Large intestine (tissue), 3 donors: Measurements from ENCODE around the gene ST8SIA2. TPM values are rescaled to one million over a fixed set of nuclear protein-coding genes. Genes with fewer than 3 reads are reported as not detected.
A peak's percentile ranks its signal among the peaks of the same experiment; 100 is the strongest.

Source experiments
- DNase-seq, 2 donors: peaks; one replicate each; pipeline versions ENCODE4 v3.0.0 to v3.0.0-alpha.2; 2013
- H3K27ac ChIP-seq: one replicate; pipeline ENCODE4 v1.5.1; 2013; ENCODE audit warnings: low read length
- H3K27me3 ChIP-seq: 2 replicates; pipeline ENCODE4 v1.6.1; 2013; ENCODE audit warnings: low read length; ENCODE audit not compliant: control insufficient read depth, insufficient read depth
- H3K36me3 ChIP-seq: 2 replicates; pipeline ENCODE4 v1.6.1; 2013; ENCODE audit warnings: low read length; ENCODE audit not compliant: control insufficient read depth, insufficient read depth
- H3K4me1 ChIP-seq: one replicate; pipeline ENCODE4 v1.6.1; 2013; ENCODE audit warnings: low read length; ENCODE audit not compliant: control insufficient read depth, insufficient read depth
- H3K4me3 ChIP-seq: one replicate; pipeline ENCODE4 v1.5.1; 2013; ENCODE audit warnings: low read length
- H3K9me3 ChIP-seq: one replicate; pipeline ENCODE4 v1.6.1; 2013; ENCODE audit warnings: mild to moderate bottlenecking, low read depth, low read length, moderate library complexity; ENCODE audit not compliant: control insufficient read depth
- WGBS: methylation state at CpG from one replicate; pipeline ENCODE4 v1.1.5; 2013; ENCODE audit warnings: low lambda C conversion rate; ENCODE audit not compliant: insufficient coverage; 5-methylcytosine and 5-hydroxymethylcytosine counted together
- polyA plus RNA-seq: library from polyadenylated mRNA; unstranded; fragments of 120-200 nt; gene quantifications from one replicate; pipeline ENCODE4 v1.2.1, GENCODE V29; 2013

ST8SIA2 gene
- polyA plus RNA-seq, 1 donor, result 2.2 TPM

DNA sequence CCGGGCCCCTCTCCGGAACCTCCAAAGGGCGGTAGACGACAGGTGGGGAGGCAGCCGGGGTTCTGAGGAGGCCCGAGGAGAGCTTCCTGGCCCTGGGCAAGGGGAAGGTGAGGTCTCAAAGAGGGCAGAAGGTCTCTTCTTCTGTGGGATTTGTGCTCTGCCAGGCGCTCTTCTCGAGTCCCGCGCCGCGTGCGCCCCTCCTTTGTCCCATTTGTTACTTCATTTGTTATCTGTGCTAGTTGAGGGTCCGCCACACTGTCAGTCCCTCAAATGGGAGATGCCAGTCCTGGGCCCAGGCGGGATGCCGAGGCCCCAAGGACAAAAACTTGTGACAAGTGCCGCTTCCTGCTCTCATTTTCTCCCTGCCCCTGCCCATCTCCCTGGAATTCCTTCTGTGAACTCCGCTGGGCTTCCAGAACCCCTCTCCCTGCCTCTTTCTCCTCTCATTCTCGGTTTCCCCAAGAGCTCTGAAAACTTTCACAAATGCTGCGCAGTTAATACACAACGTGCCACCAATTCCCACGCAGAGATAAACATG lies 1.5 kb downstream of the ST8SIA2 start:
- H3K4me3 ChIP-seq, result peak overlapping the region; percentile 41
- peaks cover 67% of the 10 kb centered on the region for H3K27me3 ChIP-seq

DNA sequence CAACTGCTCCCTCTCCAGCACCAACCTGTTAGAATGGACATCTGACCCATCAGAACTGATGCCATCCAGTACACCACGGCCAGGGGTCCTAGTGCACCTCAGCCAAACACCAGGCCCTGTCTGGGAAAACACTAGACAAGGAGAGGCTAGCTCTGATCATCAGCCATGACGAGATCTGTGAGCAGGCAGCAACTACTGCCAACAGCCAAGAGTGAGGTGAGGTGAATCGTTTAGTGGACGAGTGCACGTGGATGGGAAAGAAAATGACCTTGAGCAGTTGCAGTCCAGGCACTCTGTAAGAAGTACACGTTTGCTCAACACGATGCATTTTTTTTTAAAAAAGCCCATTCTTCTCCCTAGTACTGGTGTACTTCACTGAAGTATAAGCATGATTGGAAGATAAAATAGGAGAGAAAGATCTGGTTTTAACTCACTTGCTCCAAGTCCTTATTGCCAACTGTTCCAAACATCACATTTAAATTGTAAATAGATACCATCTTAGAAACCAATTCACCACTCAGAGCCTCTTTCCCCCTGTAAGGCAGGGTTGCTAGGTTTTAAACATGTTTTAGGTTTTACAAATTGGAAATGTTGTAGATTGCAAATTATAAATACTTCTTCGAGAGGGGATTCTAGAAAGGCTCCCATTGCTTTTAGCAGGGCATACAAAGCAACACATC lies 5.7 kb downstream of the ST8SIA2 start:
- H3K9me3 ChIP-seq, result no peaks in the 10 kb centered on the region
- H3K4me3 ChIP-seq, result no peak overlapping the region
- DNase-seq, result no peak
- H3K4me1 ChIP-seq, result no peaks in the 10 kb centered on the region
- WGBS, result no CpG with 5 or more reads among the region's 8 CpGs
- no peaks in the 10 kb centered on the region for H3K36me3 ChIP-seq
- no peak overlapping the region for H3K27ac ChIP-seq
- H3K27me3 ChIP-seq, result peaks cover 29% of the 10 kb centered on the region

More for the DNA sequence above, 1.5 kb downstream of the ST8SIA2 start:
- WGBS, result 4% methylated on average over 7 of the region's 22 CpGs
- H3K36me3 ChIP-seq, result no peaks in the 10 kb centered on the region
- H3K9me3 ChIP-seq, result peaks cover 4% of the 10 kb centered on the region
- no peak overlapping the region for H3K27ac ChIP-seq
- DNase-seq, result peak in 1 of 2 donors; percentile 17
- no peaks in the 10 kb centered on the region for H3K4me1 ChIP-seq

DNA sequence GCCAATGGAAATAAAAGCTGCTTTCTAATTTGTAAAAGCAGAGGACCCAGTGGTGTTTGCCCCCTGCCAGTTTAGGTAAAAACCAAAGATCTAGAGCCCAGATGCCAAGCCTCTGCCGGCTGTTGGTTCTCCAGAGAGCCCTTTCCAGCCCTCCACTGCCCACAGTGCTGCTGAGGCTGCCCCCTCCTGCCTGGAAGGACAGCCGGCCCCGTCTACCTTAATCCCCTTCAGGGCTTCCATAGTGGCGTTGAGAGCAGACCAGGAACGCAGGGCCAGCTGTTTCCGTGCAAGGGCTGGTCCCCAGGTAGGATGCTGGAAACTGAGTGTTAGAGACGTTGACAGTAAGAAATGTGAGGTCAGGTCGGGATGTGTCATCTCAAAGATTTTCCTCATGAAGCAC lies 6.9 kb downstream of the ST8SIA2 start:
- DNase-seq, result no peak
- H3K36me3 ChIP-seq, result no peaks in the 10 kb centered on the region

DNA sequence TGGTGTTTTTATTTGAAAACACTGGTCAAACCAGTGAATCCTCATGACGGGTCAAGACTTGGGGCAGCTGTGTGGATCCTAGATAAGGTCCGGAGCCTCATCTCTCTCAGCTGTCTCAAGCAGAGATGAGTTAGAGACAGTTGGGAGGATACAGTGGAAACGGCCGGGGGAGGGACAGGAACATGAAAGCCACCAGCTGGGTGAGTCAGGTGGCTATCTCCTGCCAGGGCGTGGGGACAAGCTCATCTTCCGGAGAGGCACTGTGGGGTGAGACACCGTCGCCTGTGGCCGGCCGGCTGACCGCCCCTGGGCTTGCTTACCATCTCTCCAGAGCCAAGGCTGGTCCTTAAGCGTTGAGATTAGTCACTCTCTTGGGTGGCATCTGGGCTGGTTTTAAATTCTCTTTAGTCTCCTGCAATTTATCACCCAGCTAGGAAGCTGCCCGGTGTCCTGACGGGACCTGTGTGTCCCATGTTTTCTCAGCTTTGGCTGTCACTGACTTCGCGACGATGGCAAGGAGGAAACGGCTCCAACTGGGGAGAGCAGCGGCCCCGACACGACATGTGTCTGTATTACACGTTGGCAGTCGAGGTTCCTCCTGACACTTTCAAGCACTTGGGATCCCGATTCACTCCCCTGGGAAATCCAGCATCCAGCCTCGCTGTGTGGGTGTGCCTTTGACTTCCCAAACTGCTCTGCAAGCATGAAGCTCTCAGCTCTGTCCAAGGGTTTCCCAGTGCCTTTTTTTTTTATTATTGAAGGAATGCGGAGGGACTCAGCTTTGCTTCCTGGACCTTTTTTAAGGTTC lies 7.5 kb downstream of the ST8SIA2 start:
- no CpG with 5 or more reads among the region's 26 CpGs for WGBS
- Histone ChIP-seq H3K27me3 (peaks cover 11% of the 10 kb centered on the region), H3K27ac (no peak overlapping the region), H3K4me3 (no peak overlapping the region), H3K36me3 (no peaks in the 10 kb centered on the region), H3K4me1 (no peaks in the 10 kb centered on the region), H3K9me3 (no peaks in the 10 kb centered on the region)
- DNase-seq, result no peak

More for the DNA sequence above, 6.9 kb downstream of the ST8SIA2 start:
- H3K4me3 ChIP-seq, result no peak overlapping the region
- peaks cover 17% of the 10 kb centered on the region for H3K27me3 ChIP-seq
- H3K4me1 ChIP-seq, result no peaks in the 10 kb centered on the region
- no peak overlapping the region for H3K27ac ChIP-seq
- H3K9me3 ChIP-seq, result no peaks in the 10 kb centered on the region
- WGBS, result no CpG with 5 or more reads among the region's 8 CpGs

DNA sequence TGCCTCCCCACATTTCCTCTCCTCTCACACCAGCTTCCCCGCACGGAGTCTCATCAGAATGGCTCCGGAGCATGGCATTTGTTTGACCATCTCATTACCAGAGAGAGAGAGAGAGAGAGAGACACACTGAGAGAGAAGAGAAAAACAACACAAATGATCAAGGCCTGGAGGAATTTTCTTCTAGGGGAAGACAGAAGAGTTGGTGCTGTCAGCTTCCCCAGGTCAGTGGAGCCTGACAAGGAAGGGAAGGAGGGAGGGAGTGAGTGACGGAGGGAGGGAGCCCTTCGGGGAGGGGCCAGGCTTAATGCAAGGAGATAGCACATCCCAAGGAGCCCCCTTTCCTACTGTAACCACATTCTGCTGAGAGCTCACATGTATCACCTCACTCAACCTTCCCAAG lies 9.1 kb downstream of the ST8SIA2 start:
- Histone ChIP-seq H3K36me3 (no peaks in the 10 kb centered on the region), H3K9me3 (no peaks in the 10 kb centered on the region), H3K4me3 (no peak overlapping the region), H3K4me1 (no peaks in the 10 kb centered on the region), H3K27ac (no peak overlapping the region), H3K27me3 (peaks cover 3% of the 10 kb centered on the region)
- DNase-seq, result no peak
- WGBS, result no CpG with 5 or more reads among the region's 5 CpGs

DNA sequence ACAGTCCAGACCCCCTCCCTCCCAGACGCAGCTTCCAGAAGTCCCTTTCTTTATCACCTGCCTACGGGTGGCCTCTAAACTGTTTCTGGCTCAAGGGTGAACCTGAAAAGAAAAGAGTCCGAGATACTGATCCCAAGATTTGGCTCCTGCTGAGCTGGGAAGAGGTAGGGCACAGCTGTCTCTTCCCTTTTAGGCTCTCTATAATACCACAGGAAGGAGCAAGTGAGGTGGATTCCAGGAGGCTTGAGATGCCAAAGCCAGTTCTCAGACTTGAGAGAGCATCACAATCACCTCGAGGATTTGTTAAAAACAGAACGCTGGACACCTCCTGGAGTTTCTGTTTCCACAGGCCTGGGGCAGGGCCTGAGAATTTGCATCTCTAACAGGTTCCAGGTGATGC lies 12.3 kb downstream of the ST8SIA2 start:
- Histone ChIP-seq H3K27me3 (peaks cover 2% of the 10 kb centered on the region), H3K4me1 (no peaks in the 10 kb centered on the region), H3K36me3 (no peaks in the 10 kb centered on the region), H3K4me3 (no peak overlapping the region), H3K27ac (no peak overlapping the region), H3K9me3 (no peaks in the 10 kb centered on the region)
- WGBS, result no CpG with 5 or more reads among the region's 5 CpGs
- no peak for DNase-seq

DNA sequence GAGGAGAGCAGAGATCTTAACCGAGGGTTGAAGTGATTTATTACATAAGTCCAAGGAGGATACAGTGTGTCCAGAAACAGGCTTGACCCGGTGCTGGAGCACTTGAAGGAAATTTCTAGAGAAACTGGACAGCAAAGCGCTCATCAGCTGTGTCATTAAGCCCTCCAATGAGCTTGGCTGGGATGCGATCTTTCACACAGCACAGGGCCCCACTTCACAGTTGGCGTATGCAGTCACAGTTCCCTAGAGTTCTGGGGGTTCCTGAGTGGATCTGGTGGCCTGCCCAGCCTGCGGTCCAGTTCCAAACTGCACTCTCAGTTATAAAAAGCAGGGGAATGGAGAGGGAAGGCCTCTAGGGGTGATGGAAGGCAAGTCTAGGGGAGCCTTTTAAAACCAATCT lies 13.6 kb downstream of the ST8SIA2 start:
- Histone ChIP-seq H3K27me3 (peaks cover 2% of the 10 kb centered on the region), H3K4me3 (no peak overlapping the region), H3K9me3 (no peaks in the 10 kb centered on the region), H3K27ac (no peak overlapping the region), H3K4me1 (no peaks in the 10 kb centered on the region), H3K36me3 (no peaks in the 10 kb centered on the region)
- no peak for DNase-seq
- WGBS, result no CpG with 5 or more reads among the region's 6 CpGs

DNA sequence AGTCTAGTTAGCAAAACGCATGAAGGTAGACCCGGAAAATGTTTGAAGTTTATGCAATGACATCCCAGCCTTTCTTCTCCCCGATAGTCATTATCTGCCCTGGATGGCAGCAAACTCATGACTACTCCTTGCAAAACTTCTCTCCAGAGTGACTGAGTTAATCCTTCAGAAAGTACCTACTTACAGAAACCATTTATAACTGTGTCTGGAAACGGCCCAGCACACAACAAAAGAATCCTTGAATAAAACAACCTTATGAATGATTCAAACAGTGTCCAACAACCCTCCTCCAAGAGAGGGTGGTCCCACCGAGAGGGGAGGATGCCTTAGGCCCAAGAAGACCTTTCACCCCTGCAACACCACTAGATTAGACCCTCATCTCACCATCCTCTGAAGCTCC lies 14.2 kb downstream of the ST8SIA2 start:
- 60% methylated on average over 1 of the region's 5 CpGs for WGBS
- no peak for DNase-seq
- peaks cover 2% of the 10 kb centered on the region for H3K27me3 ChIP-seq
- no peaks in the 10 kb centered on the region for H3K4me1 ChIP-seq
- no peak overlapping the region for H3K4me3 ChIP-seq
- no peak overlapping the region for H3K27ac ChIP-seq
- H3K36me3 ChIP-seq, result no peaks in the 10 kb centered on the region
- H3K9me3 ChIP-seq, result no peaks in the 10 kb centered on the region

DNA sequence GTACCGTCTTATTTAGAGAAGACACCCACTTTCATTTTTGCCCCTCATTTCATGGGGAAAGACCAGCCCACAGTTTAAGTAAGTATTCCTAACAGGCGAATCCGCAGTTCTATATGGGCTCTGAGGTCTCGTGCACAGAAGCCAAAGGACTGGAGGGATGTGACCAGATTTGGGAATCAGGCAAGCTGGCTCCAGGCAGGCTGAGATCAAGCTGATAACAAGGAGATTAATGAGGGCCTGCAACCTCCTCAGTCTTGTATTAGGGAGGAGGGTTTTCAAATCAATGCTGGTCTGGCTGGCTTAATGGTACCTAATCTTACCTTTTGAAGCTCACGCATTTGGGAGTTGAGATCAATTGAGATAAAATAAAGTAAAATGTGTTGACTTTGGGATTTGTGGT lies 15.3 kb downstream of the ST8SIA2 start:
- Histone ChIP-seq H3K27me3 (peaks cover 2% of the 10 kb centered on the region), H3K27ac (no peak overlapping the region), H3K4me1 (no peaks in the 10 kb centered on the region), H3K4me3 (no peak overlapping the region), H3K36me3 (no peaks in the 10 kb centered on the region), H3K9me3 (no peaks in the 10 kb centered on the region)
- no peak for DNase-seq
- WGBS, result no CpG with 5 or more reads among the region's 5 CpGs

DNA sequence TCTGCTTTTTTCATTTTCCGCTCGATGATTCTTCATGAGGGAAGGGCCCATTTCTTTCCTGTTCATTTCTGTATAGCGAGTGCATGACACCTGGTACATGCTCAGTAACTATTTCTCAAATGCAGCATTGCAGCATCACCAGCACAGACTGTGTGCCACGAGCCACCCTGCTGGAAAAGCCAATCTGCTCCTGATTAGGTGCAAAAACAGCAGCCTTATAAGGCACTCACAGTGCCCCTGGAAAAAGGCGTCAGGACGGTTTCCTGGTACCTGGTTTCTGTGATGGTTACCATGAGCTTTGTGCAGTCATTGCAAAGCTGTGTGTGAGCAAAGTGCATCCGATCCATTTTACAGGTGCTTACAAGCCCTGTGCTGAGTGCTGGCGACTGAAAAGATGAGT lies 15.8 kb downstream of the ST8SIA2 start:
- DNase-seq, result no peak
- no peaks in the 10 kb centered on the region for H3K36me3 ChIP-seq
- WGBS, result 86% methylated on average over 5 of the region's 8 CpGs
- no peak overlapping the region for H3K27ac ChIP-seq
- peaks cover 2% of the 10 kb centered on the region for H3K27me3 ChIP-seq
- no peaks in the 10 kb centered on the region for H3K9me3 ChIP-seq
- H3K4me3 ChIP-seq, result no peak overlapping the region
- H3K4me1 ChIP-seq, result no peaks in the 10 kb centered on the region
